IMR-90 (cell line): Measurements from ENCODE around the gene USP20. TPM values are rescaled to one million over a fixed set of nuclear protein-coding genes. Genes with fewer than 3 reads are reported as not detected.

Source experiments
- ATAC-seq: fragments of 200-7000 bp; cut with Tn5 transposase; 2 replicates; pipeline ENCODE4 v1.9.1; 2020; ENCODE audit warnings: low read depth, mild to moderate bottlenecking, moderate library complexity
- BruUV-seq: library from RNA; stranded (reverse); fragments of 400-500 nt; replicated peaks from 2 replicates; lab custom pipeline; 2021; lab: Mats Ljungman, UMichigan
- CTCF ChIA-PET: fragments of 300-600 bp; formaldehyde crosslinking; extraction: SDS; loops from one replicate; lab custom pipeline; 2021; ENCODE audit warnings: antibody characterized with exemption; lab: Yijun Ruan, JAX
- POLR2A ChIA-PET: fragments of 300-600 bp; sonication (Branson Sonifier 250); formaldehyde crosslinking; loops from one replicate; lab custom pipeline; 2022; ENCODE audit warnings: antibody characterized with exemption; ENCODE audit not compliant: unreplicated experiment; lab: Charles Lee
- DNase-seq: peaks from one replicate; pipeline ENCODE4 v3.0.0; 2013
- H2AFZ ChIP-seq: replicated peaks from 2 replicates; pipeline ENCODE3; 2013; ENCODE audit warnings: low read length, mild to moderate bottlenecking; ENCODE audit not compliant: poor library complexity
- H2AK5ac ChIP-seq: 2 replicates; pipeline ENCODE4 v1.6.1; 2013; ENCODE audit warnings: low read depth, low read length, inconsistent platforms
- H2AK9ac ChIP-seq: replicated peaks from 2 replicates; pipeline ENCODE3; 2013; ENCODE audit warnings: mild to moderate bottlenecking, low read depth, low read length, moderate library complexity; ENCODE audit not compliant: poor library complexity
- H2BK120ac ChIP-seq: 2 replicates; pipeline ENCODE4 v1.6.1; 2013; ENCODE audit warnings: low read depth, low read length, inconsistent platforms
- H2BK15ac ChIP-seq: 3 replicates; pipeline ENCODE4 v1.6.1; 2013; ENCODE audit warnings: low read depth, low read length, inconsistent platforms
- H2BK20ac ChIP-seq: 2 replicates; pipeline ENCODE4 v1.6.1; 2013; ENCODE audit warnings: low read depth, mild to moderate bottlenecking, inconsistent platforms, low read length, moderate library complexity
- H2BK5ac ChIP-seq: 2 replicates; pipeline ENCODE4 v1.6.1; 2013; ENCODE audit warnings: mild to moderate bottlenecking, low read depth, low read length, inconsistent platforms; ENCODE audit not compliant: poor library complexity, severe bottlenecking
- H3K14ac ChIP-seq: replicated peaks from 2 replicates; pipeline ENCODE4 v1.6.1; 2013; ENCODE audit warnings: low read depth, low read length, inconsistent platforms
- H3K18ac ChIP-seq: 2 replicates; pipeline ENCODE4 v1.6.1; 2013; ENCODE audit warnings: low read depth, low read length, control low read depth
- H3K23ac ChIP-seq: 2 replicates; pipeline ENCODE4 v1.6.1; 2013; ENCODE audit warnings: low read depth, low read length, inconsistent platforms
- H3K27ac ChIP-seq: 2 replicates; pipeline ENCODE4 v1.5.1; 2013; ENCODE audit warnings: mild to moderate bottlenecking, control low read depth, low read length; ENCODE audit not compliant: insufficient read depth
- H3K27me3 ChIP-seq: 2 replicates; pipeline ENCODE4 v1.6.1; 2013; ENCODE audit warnings: low read length; ENCODE audit not compliant: control insufficient read depth, insufficient read depth
- H3K36me3 ChIP-seq: 2 replicates; pipeline ENCODE4 v1.6.1; 2013; ENCODE audit warnings: low read length, mixed read lengths; ENCODE audit not compliant: control insufficient read depth, insufficient read depth
- H3K4ac ChIP-seq: 2 replicates; pipeline ENCODE4 v1.6.1; 2013; ENCODE audit warnings: low read depth, low read length, inconsistent platforms
- H3K4me1 ChIP-seq: 2 replicates; pipeline ENCODE4 v1.6.1; 2013; ENCODE audit warnings: low read length, mixed read lengths; ENCODE audit not compliant: control insufficient read depth, insufficient read depth
- H3K4me2 ChIP-seq: 2 replicates; pipeline ENCODE4 v1.6.1; 2013; ENCODE audit warnings: low read depth, mild to moderate bottlenecking, control low read depth, low read length, moderate library complexity
- H3K4me3 ChIP-seq: 2 replicates; pipeline ENCODE4 v1.5.1; 2013; ENCODE audit warnings: low read depth, mild to moderate bottlenecking, control low read depth, low read length, moderate library complexity; ENCODE audit not compliant: insufficient read depth
- H3K56ac ChIP-seq: 2 replicates; pipeline ENCODE4 v1.6.1; 2013; ENCODE audit warnings: low read length, inconsistent platforms; ENCODE audit not compliant: insufficient read depth; ENCODE audit errors: extremely low read depth
- H3K79me1 ChIP-seq, 2 experiments: 2 replicates each; pipeline ENCODE4 v1.6.1; 2013; ENCODE audit warnings: low read length in 2 of 2, inconsistent platforms in 1 of 2, low read depth in 1 of 2
- H3K9ac ChIP-seq: 2 replicates; pipeline ENCODE4 v1.6.1; 2013; ENCODE audit warnings: low read depth, low read length, control low read depth
- H3K9me1 ChIP-seq: 2 replicates; pipeline ENCODE4 v1.6.1; 2013; ENCODE audit warnings: low read length, inconsistent platforms; ENCODE audit not compliant: insufficient read depth
- H3K9me3 ChIP-seq: 2 replicates; pipeline ENCODE4 v1.6.1; 2013; ENCODE audit warnings: low read length; ENCODE audit not compliant: control insufficient read depth, insufficient read depth
- H4K20me1 ChIP-seq: 2 replicates; pipeline ENCODE4 v1.6.1; 2013; ENCODE audit warnings: low read length, inconsistent platforms; ENCODE audit not compliant: insufficient read depth
- H4K5ac ChIP-seq: 2 replicates; pipeline ENCODE4 v1.6.1; 2013; ENCODE audit warnings: mild to moderate bottlenecking, low read depth, low read length, control low read depth
- H4K8ac ChIP-seq, 2 experiments: 2 replicates each; pipeline ENCODE4 v1.6.1; 2013; ENCODE audit warnings: low read depth in 2 of 2, low read length in 2 of 2, control low read depth in 1 of 2, inconsistent platforms in 1 of 2
- H4K91ac ChIP-seq: 2 replicates; pipeline ENCODE4 v1.6.1; 2013; ENCODE audit warnings: low read depth, low read length, inconsistent platforms; ENCODE audit not compliant: insufficient read depth
- CHD1 ChIP-seq: IDR thresholded peaks from 2 replicates; pipeline ENCODE4 v1.6.1; 2012; ENCODE audit warnings: low read depth, low read length, improper control_type of control experiment
- FOS ChIP-seq: fragments of 150-350 bp; IDR thresholded peaks from 2 replicates; pipeline ENCODE4 v1.6.1; 2016; ENCODE audit warnings: low read depth, low read length
- MAFK ChIP-seq: IDR thresholded peaks from 2 replicates; pipeline ENCODE4 v1.6.1; 2012; ENCODE audit warnings: low read depth, low read length, improper control_type of control experiment
- NFE2L2 ChIP-seq: fragments of 150-350 bp; IDR thresholded peaks from 2 replicates; pipeline ENCODE4 v1.6.1; 2016; ENCODE audit warnings: low read depth, mild to moderate bottlenecking, low read length
- RFX5 ChIP-seq: IDR thresholded peaks from 2 replicates; pipeline ENCODE4 v1.8.0; 2012; ENCODE audit warnings: low read depth, mild to moderate bottlenecking, low read length, moderate library complexity
- WGBS, 2 experiments: methylation state at CpG; one replicate each; pipeline versions ENCODE4 v1.1.5 to v1.1.7; 2013; ENCODE audit warnings: missing lambda C conversion rate in 2 of 2; ENCODE audit not compliant: insufficient read length in 1 of 2; ENCODE audit errors: extremely low coverage in 2 of 2; 5-methylcytosine and 5-hydroxymethylcytosine counted together
- dilution Hi-C: fragments of 300-500 bp; cut with HindIII; formaldehyde crosslinking; loops from one replicate; pipeline ENCODE4 v1.14.3; 2018; ENCODE audit warnings: low sequenced_read_pairs; ENCODE audit not compliant: unreplicated experiment
- in situ Hi-C: fragments of 300-500 bp; cut with MboI; formaldehyde crosslinking; loops from 3 replicates; pipeline ENCODE4 v1.14.3; 2019; ENCODE audit warnings: low sequenced_read_pairs, inconsistent platforms, mixed read lengths
- intact Hi-C: fragments of 100-400 bp; cut with micrococcal nuclease; formaldehyde crosslinking; loops from 2 replicates; pipeline ENCODE4 v1.10.0; 2022
- polyA plus RNA-seq, 3 experiments: library from polyadenylated mRNA; depleted of rRNA; stranded (reverse); fragments of >200 nt; gene quantifications; 2 replicates each; pipeline ENCODE4 v1.2.3, GENCODE V29; 2012; ENCODE audit warnings: low replicate concordance in 1 of 3
- total RNA-seq: library from RNA; depleted of rRNA; stranded (reverse); fragments of >200 nt; gene quantifications from 2 replicates; pipeline ENCODE4 v1.2.3, GENCODE V29; 2012
- TF ChIP-seq, protein P1 (sequence below): fragments of 150-350 bp; IDR thresholded peaks from 2 replicates; pipeline ENCODE4 v1.6.1; 2016; ENCODE audit warnings: low read depth, mild to moderate bottlenecking, low read length, moderate library complexity, borderline replicate concordance

Gene USP20
- total and polyA plus RNA-seq, 2 of the 4 experiments (the other 2 are of a cell fraction): 3.8 to 21.6 TPM

- Histone ChIP-seq H3K14ac (no peak overlapping the region), H4K91ac (no peak overlapping the region), H4K5ac (no peak overlapping the region), H3K56ac (no peak overlapping the region), H2BK15ac (no peak overlapping the region), H2BK120ac (no peak overlapping the region), H3K79me1 (no peaks in the 10 kb centered on the region), H2AK5ac (no peak overlapping the region), H2BK5ac (no peak overlapping the region), H4K8ac (no peak overlapping the region), H3K4me2 (no peak overlapping the region), H2AFZ (no peak overlapping the region), H3K9ac (no peak overlapping the region), H2BK20ac (no peak overlapping the region), H3K36me3 (peaks cover 52% of the 10 kb centered on the region), H3K18ac (no peak overlapping the region), H3K4ac (no peak overlapping the region), H3K9me1 (peaks cover 3% of the 10 kb centered on the region; the same call in 1 of the 2 replicates), H3K4me1 (no peaks in the 10 kb centered on the region), H2AK9ac (no peak overlapping the region), H3K4me3 (no peak overlapping the region), H3K27ac (no peak overlapping the region), H3K23ac (no peak overlapping the region), H3K27me3 (no peaks in the 10 kb centered on the region), H3K9me3 (no peaks in the 10 kb centered on the region), H4K20me1 (no peaks in the 10 kb centered on the region)
- dilution Hi-C loops (no loop called here), intact Hi-C loops (no loop called here), in situ Hi-C loops (loop anchor here (25.0 kb wide), 1 partner anchor 185 kb away; the partner anchor contains the start of gene GPR107)
- CTCF ChIA-PET: no interaction called here
- POLR2A ChIA-PET: no interaction called here
- no peak for TF ChIP-seq NFE2L2
- TF ChIP-seq RFX5: no peak
- TF ChIP-seq MAFK: no peak
- TF ChIP-seq FOS: no peak
- no peak for TF ChIP-seq CHD1
- TF ChIP-seq, protein P1, sequence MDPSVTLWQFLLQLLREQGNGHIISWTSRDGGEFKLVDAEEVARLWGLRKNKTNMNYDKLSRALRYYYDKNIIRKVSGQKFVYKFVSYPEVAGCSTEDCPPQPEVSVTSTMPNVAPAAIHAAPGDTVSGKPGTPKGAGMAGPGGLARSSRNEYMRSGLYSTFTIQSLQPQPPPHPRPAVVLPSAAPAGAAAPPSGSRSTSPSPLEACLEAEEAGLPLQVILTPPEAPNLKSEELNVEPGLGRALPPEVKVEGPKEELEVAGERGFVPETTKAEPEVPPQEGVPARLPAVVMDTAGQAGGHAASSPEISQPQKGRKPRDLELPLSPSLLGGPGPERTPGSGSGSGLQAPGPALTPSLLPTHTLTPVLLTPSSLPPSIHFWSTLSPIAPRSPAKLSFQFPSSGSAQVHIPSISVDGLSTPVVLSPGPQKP: no peak
- ATAC-seq (no peak), DNase-seq (no peak)
- no CpG with 5 or more reads among the region's 7 CpGs for WGBS, 2 experiments
- BruUV-seq: no TSS peak
Observed at GRCh38 chr9:129876815-129877214, 41.6 kb downstream of the USP20 start.
